Sigmoid colon (tissue), 4 donors: ENCODE data around the gene MALAT1.

Source experiments
- CTCF ChIP-seq, 4 experiments: fragments of 450-650 bp in 3 of 4; fragments of 200-600 bp in 1 of 4; IDR thresholded peaks; one replicate each; pipeline ENCODE4 v1.5.1; 2016 to 2019; ENCODE audit warnings: antibody characterized with exemption in 4 of 4, mild to moderate bottlenecking in 3 of 4, moderate library complexity in 2 of 4
- POLR2A ChIP-seq, 2 donors: fragments of 450-650 bp; IDR thresholded peaks; one replicate each; pipeline ENCODE4 v1.6.1; 2016; ENCODE audit warnings: antibody characterized with exemption in 2 of 2, mild to moderate bottlenecking in 2 of 2, moderate library complexity in 2 of 2
- POLR2AphosphoS5 ChIP-seq, 4 donors: sonication (generic); formaldehyde crosslinking; IDR thresholded peaks; one replicate each; pipeline ENCODE4 v1.6.1; 2017; ENCODE audit warnings: antibody characterized with exemption in 4 of 4

GRCh38 chr11:65530157-65530496, 31.3 kb downstream of the MALAT1 start:
- TF ChIP-seq POLR2AphosphoS5 (IDR thresholded peaks at IDR 0.05) (no peak), CTCF (IDR thresholded peaks at IDR 0.05) (no peak), POLR2A (IDR thresholded peaks at IDR 0.05) (no peak)
